RWPE2 (cell line): ENCODE measurements around the gene GFOD2.

Source experiments
- ATAC-seq: fragments of 200-7000 bp; cut with Tn5 transposase; 3 replicates; pipeline ENCODE4 v1.9.1; 2021; ENCODE audit warnings: low read depth
- DNase-seq: peaks from one replicate; pipeline ENCODE4 v3.0.0-alpha.2; 2020; ENCODE audit warnings: low spot score
- H3K27ac ChIP-seq: fragments of 450-650 bp; 2 replicates; pipeline ENCODE4 v1.5.1; 2017; ENCODE audit warnings: mild to moderate bottlenecking; ENCODE audit not compliant: poor library complexity, severe bottlenecking
- H3K27me3 ChIP-seq: fragments of 250-450 bp; sonication (Bioruptor Pico); 2 replicates; pipeline ENCODE4 v1.5.1; 2021; ENCODE audit warnings: mild to moderate bottlenecking, moderate library complexity; ENCODE audit not compliant: insufficient read depth, poor library complexity, severe bottlenecking
- H3K36me3 ChIP-seq: fragments of 250-450 bp; sonication (Bioruptor Pico); 2 replicates; pipeline ENCODE4 v1.5.1; 2020; ENCODE audit warnings: low read depth, mild to moderate bottlenecking, moderate library complexity
- H3K4me1 ChIP-seq: fragments of 250-450 bp; sonication (Bioruptor Pico); 2 replicates; pipeline ENCODE4 v1.5.1; 2021; ENCODE audit warnings: mild to moderate bottlenecking, moderate library complexity; ENCODE audit not compliant: insufficient read depth, poor library complexity, severe bottlenecking
- H3K4me3 ChIP-seq: fragments of 250-450 bp; sonication (Bioruptor Pico); 2 replicates; pipeline ENCODE4 v1.5.1; 2021; ENCODE audit warnings: mild to moderate bottlenecking, moderate library complexity; ENCODE audit not compliant: severe bottlenecking
- H3K9me3 ChIP-seq: fragments of 250-450 bp; sonication (Bioruptor Pico); 2 replicates; pipeline ENCODE4 v1.5.1; 2021; ENCODE audit warnings: mild to moderate bottlenecking, moderate library complexity; ENCODE audit not compliant: severe bottlenecking
- CTCF ChIP-seq: fragments of 450-650 bp; IDR thresholded peaks from one replicate; pipeline ENCODE4 v1.5.1; 2017; ENCODE audit warnings: mild to moderate bottlenecking, moderate library complexity; ENCODE audit not compliant: poor library complexity, severe bottlenecking

Gene GFOD2

GRCh38 chr16:67667453-67667816 is 51.7 kb downstream of the GFOD2 start:
- Histone ChIP-seq H3K9me3 (no peaks in the 10 kb centered on the region), H3K27ac (peak overlapping the region; percentile 54), H3K4me3 (peak overlapping the region; percentile 71), H3K36me3 (no peaks in the 10 kb centered on the region), H3K27me3 (no peaks in the 10 kb centered on the region), H3K4me1 (peaks cover 6% of the 10 kb centered on the region)
- ATAC-seq (no peak), DNase-seq (no peak)
- no peak for TF ChIP-seq CTCF

DNA sequence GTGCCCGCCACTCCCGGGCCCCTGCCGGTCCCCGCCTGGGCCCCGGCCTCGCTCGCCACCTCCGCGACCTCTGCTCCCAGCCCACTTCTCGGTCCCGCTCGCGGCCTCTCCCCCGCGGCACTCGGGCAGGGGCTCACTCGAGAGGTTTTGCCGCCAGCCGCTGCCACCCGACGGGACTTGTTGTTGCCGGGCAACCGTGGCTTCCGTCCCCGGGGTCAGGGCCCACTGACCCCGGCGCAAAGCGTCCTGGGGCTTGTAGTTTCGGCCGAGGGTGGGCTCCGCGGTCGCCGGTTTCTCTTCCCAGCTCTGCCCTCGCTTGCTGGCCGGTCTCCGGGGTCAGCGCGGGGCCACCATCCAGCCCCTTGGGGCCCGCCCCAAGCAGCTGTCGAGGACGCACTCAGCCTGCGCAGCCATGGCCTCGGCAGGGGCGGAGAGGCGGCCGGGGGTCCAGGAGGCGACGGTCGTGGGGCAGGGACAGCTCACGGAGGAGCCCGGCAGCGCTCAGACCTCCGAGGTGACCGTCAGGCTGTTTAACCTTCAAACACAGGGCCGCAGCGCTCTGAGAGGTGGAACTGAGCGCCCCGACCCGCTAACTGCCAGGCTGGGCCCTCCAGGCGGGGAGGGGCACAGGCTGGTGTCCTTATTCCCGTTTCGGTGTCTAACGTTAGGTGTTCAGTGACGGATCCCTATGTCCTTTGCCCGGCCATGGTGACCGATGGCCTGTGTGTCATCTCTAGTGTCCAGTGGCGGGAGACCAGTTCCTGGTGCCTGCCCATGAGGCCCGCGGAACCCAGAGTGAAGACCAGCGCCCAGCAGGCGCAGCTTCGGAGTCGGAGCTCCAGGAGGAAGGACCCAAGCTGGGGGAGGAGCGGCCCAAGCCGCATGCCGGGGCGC is 52.3 kb downstream of the GFOD2 start, which contains the start of the genes C16orf86 and ENKD1:
C16orf86 (plus strand) TSS at position 256 of the 894 bp plus-strand sequence; CDS start at position 413, 157 bp downstream.
ENKD1 (minus strand) TSS at position 192 of the 894 bp plus-strand sequence. CDS start 308 bp downstream, outside the sequence.
- Histone ChIP-seq H3K4me3 (peak within 1 kb of the TSS; percentile 71), H3K27me3 (no peaks in the 10 kb centered on the region), H3K36me3 (no peaks in the 10 kb centered on the region), H3K4me1 (peaks cover 6% of the 10 kb centered on the region), H3K9me3 (no peaks in the 10 kb centered on the region), H3K27ac (peak within 1 kb of the TSS; percentile 54)
- peak; percentile 83 for DNase-seq
- no peak for TF ChIP-seq CTCF
- ATAC-seq = peak; percentile 60

GRCh38 chr16:67666032-67666551 is 53.0 kb downstream of the GFOD2 start:
- H3K36me3 ChIP-seq = no peaks in the 10 kb centered on the region
- no peaks in the 10 kb centered on the region for H3K27me3 ChIP-seq
- peak; percentile 4; the same call in 2 of the 3 replicates for ATAC-seq
- H3K27ac ChIP-seq = peak overlapping the region; percentile 54
- no peak for DNase-seq
- H3K9me3 ChIP-seq = no peaks in the 10 kb centered on the region
- peak overlapping the region; percentile 71 for H3K4me3 ChIP-seq
- TF ChIP-seq CTCF = no peak
- H3K4me1 ChIP-seq = peaks cover 6% of the 10 kb centered on the region

GRCh38 chr16:67665598-67665997 is 53.5 kb downstream of the GFOD2 start:
- Histone ChIP-seq H3K36me3 (no peaks in the 10 kb centered on the region), H3K27me3 (no peaks in the 10 kb centered on the region), H3K27ac (peak overlapping the region; percentile 54), H3K9me3 (no peaks in the 10 kb centered on the region), H3K4me3 (peak overlapping the region; percentile 71), H3K4me1 (peaks cover 6% of the 10 kb centered on the region)
- ATAC-seq = no peak
- TF ChIP-seq CTCF = no peak
- no peak for DNase-seq
